Coronary artery (tissue), 2 donors: ENCODE results near the gene ATP1A3.

Experiments used
- DNase-seq: peaks from one replicate; pipeline ENCODE4 v3.0.0-alpha.2; 2017; ENCODE audit warnings: low spot score
- H3K27ac ChIP-seq, 2 donors: fragments of 200-600 bp; sonication (generic); one replicate each; pipeline ENCODE4 v1.5.1; 2016 to 2019
- H3K4me3 ChIP-seq: fragments of 200-600 bp; sonication (generic); 2 replicates; pipeline ENCODE4 v1.5.1; 2016; ENCODE audit warnings: mild to moderate bottlenecking, moderate library complexity
- TF ChIP-seq, protein P1 (sequence below): fragments of 200-600 bp; sonication (generic); IDR thresholded peaks from one replicate; pipeline ENCODE4 v1.5.1; 2019; ENCODE audit warnings: antibody characterized with exemption

Gene ATP1A3

DNA sequence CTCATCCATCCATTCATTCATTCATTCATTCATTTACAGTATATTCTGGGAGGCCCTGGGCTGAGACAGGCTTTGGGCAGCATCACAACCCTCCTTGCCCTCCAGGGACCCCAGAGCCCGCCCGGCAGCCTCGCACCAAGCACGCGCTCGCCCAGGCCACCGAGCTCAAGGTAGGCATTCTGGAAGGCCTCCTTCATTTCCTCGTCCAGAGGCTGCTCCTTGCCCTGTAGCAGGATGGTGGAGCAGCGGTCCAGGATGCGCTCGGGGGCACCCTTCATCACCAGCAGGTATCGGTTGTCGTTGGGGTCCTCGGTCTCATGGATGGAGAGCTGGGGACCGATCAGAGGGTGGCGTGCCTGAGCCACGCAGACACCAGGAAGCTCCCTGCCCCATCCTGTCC is 15.6 kb downstream of the ATP1A3 start:
- Histone ChIP-seq H3K27ac (no peak overlapping the region), H3K4me3 (no peak overlapping the region)
- no peak for DNase-seq
- TF ChIP-seq, protein P1, sequence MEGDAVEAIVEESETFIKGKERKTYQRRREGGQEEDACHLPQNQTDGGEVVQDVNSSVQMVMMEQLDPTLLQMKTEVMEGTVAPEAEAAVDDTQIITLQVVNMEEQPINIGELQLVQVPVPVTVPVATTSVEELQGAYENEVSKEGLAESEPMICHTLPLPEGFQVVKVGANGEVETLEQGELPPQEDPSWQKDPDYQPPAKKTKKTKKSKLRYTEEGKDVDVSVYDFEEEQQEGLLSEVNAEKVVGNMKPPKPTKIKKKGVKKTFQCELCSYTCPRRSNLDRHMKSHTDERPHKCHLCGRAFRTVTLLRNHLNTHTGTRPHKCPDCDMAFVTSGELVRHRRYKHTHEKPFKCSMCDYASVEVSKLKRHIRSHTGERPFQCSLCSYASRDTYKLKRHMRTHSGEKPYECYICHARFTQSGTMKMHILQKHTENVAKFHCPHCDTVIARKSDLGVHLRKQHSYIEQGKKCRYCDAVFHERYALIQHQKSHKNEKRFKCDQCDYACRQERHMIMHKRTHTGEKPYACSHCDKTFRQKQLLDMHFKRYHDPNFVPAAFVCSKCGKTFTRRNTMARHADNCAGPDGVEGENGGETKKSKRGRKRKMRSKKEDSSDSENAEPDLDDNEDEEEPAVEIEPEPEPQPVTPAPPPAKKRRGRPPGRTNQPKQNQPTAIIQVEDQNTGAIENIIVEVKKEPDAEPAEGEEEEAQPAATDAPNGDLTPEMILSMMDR: no peak

DNA sequence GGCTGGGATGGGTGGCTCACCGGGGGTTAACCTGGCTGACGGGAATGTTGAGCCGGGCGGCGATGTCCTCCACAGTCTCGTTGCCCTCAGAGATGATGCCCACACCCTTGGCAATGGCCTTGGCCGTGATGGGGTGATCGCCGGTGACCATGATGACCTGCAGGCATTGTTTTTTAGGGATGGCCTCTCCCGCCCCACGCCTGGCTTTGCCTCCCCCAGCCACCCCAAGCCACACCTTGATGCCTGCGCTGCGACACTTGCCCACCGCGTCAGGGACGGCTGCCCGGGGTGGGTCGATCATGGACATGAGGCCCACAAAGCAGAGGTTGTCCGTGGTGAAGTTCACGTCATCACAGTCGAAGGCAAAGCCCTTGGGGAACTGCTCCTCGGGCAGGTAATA is 16.1 kb downstream of the ATP1A3 start:
- Histone ChIP-seq H3K27ac (no peak overlapping the region), H3K4me3 (no peak overlapping the region)
- TF ChIP-seq, protein P1: no peak
- no peak for DNase-seq

DNA sequence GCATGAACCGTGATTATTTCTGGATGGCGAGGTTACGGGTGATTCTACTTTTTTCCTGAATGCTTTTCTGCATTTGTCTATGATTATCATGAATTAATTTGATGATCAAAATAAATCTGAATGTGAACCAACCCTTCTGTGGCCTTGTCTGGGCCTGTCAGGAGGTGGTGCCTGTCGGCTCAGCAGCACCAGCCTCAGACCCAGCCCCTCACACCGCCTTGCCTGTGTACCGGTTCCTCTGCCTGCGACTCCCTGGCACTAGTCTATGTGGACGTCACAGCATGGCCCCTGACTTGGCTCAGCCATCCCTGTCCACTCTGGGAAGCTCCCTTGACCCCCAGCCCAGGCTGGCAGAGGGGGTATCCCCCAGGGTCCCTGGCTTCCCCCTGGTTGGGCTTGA is 19.4 kb downstream of the ATP1A3 start:
- Histone ChIP-seq H3K4me3 (no peak overlapping the region), H3K27ac (no peak overlapping the region)
- TF ChIP-seq, protein P1: no peak
- no peak for DNase-seq

DNA sequence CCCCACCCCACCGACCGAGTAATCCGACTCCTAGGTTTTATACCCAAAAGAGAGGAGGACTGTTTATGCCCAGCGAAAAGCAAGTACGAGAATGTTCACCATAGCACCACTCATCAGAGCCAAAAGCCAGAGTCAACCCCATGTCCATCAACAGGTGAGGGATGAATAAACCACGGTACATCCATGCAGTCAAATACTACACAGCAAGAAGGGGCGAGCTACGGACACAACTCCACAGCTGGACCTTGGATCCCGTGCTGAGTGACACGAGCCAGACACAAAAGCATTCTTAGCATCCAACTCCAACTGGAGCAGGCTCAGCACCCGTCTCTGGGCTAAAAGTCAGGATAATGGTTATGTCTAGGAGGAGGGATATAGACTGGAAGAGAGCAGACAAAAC is 22.7 kb downstream of the ATP1A3 start:
- no peak overlapping the region for H3K27ac ChIP-seq
- no peak for DNase-seq
- no peak overlapping the region for H3K4me3 ChIP-seq
- TF ChIP-seq, protein P1: no peak

DNA sequence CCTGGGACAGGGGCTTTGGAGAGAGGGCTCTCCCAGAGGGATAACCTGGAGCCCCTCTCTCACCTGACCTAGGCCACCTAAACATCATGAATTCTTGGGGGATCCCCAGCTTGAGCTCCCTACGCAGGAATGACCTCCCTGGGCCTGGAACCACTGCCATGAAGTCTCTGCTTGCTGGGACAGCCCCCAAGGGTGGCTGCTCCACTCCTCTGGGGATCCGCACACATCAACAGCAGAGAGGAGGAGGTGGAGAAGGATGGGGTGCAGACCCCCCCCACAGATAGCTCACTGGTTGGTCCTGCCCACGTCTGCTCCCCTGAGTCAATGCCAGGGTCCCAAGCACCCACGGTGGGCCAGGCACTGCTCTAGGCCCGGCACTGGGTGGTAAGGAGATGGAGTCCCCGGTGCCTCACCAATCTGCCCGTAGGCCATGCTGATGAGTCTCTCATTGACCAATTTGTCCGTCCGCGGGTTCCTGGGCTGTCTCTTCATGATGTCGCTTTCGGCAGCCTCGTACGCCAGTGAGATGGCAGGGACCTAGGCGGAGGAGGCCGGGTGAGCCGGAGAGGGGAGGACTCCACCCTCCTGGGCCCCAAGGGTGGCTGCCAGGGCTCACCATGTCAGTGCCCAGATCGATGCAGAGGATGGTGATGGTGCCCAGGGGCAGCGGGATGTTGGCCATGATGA is 24.1 kb downstream of the ATP1A3 start:
- TF ChIP-seq, protein P1: no peak
- Histone ChIP-seq H3K27ac (no peak overlapping the region), H3K4me3 (no peak overlapping the region)
- DNase-seq: no peak

DNA sequence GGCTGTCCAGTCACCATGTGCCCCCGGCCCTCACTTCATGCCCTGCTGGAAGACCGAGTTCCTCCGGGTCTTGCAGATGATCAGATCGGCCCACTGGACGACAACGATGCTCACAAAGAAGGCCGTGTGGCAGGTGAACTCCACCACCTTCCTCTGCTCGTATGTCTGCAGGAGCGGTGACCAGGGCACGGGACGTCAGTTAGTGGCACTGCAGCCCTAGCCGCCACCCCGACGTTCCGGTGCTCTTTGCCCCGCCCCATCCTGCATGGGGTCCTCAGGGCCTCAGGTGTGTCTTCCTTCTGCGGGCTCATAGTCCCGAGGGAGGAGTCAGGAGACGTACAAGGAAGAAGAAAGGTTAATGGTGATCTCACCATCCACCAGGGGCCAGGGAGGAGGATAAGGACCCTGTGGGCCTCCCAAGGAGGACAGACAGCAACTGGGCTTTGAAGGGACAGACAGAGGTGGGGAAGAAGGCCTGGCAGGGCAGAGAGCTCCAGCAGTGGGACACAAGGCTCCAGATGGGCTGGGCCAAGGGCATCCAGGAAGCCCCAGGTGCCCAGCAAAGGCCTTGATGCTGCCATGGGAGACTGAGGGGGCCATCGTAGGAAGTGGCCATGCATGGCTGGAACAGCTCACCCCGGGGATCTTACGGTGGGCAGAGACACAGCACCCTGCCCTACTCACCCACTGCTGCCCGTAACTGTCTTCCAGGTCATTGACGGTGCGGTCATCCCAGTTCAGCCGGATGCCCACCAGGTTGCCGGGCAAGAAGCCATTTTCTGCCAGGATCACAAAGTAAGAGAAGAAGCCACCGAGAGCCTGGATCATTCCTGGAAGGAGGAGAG is 25.1 kb downstream of the ATP1A3 start:
- TF ChIP-seq, protein P1: no peak
- H3K4me3 ChIP-seq: no peak overlapping the region
- H3K27ac ChIP-seq: no peak overlapping the region
- no peak for DNase-seq
